T-helper 9 cell (primary cell): ENCODE results near the gene LYPD6.
"Not testable (repeated sequence)": the region's sequence is repeated elsewhere in the genome, so short reads cannot be mapped to it uniquely, and the experiment has no call there.

ENCODE experiments used
- DNase-seq: peaks from one replicate; pipeline ENCODE4 v3.0.0-alpha.2; 2020

LYPD6 gene

DNA sequence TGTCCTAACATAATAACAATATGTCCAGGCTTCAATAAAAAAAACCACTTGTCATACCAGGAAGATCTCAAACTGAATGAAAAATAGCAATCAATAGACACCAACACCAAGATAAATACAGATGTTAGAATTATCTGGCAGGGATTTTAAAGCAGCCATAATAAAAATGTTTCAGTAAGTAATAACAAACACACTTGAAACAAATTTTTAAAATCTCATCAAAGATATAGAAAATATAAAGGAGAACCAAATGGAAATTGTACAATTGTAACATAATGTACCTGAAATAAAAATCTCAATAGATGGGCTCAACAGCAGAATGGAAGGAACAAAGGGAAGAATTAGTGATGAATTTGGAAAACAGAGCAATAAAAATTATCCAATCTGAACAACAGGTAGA lies 128.1 kb downstream of the LYPD6 start:
- no peak for DNase-seq

DNA sequence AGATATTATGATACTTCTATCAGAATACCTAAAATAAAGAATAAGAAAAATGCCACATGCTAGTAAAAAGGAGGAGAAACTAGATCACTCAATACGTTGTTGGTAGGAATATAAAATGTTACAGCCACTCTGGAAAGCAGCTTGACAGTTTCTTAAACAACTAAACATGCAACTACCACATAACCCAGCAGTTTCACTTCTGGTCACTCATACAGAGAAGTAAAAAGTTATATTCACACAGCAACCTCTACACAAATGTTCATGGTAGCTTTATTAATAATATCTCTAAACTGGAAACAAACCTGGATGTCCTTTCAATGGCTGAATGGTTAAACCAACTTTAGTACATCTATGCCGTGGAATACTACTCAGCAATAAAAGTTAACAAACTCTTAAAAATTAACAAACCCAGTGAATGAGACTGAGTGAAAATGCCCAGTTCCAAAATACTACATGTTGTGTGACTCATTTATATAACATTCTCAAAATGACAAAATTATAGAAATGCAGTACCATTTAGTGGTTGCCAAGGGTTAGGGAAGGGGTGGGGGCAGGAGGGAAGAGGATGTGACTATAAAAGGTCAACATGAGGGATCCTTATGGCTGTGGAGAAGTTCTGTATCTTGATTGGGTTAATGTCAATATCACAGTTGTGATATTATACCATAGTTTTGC lies 133.1 kb downstream of the LYPD6 start:
- DNase-seq, result no peak

DNA sequence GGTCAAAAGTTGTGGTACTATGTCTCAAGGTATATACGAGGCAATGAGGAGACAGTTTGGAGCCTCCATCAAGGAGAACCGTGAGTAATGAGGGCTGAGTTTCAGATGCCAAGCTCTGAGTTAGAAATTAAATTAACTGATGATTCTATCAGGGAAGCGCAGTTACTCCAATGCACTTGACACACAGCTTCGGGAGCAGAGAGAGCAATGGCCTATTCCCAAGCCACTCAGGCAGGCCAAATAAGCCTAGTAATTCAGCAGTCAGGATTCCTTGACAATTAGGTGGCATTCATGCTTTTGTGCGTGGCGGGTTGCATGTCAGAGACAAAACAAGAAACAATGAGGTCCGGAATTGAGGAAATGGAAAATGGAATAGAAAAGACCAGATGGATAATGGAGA lies 134.0 kb downstream of the LYPD6 start:
- DNase-seq, result no peak

DNA sequence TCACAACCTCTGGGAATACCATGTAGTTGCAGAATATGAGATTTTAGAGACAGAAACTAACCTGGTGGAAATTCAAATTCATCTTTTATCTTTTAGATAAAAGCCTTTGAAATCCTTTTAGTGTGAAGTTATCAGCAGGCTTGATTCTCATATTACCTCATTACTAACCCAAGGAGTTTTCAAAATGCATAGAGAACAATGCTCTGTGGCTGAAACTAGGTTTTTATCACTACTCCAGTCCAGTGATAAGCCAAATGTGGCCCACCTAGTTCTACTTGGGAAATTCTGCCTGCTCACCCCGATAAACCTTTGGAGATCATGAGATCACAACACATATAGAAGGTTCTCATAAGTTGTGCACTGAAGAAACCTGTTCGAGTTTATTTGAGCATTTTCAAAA lies 135.5 kb downstream of the LYPD6 start:
- DNase-seq, result no peak

DNA sequence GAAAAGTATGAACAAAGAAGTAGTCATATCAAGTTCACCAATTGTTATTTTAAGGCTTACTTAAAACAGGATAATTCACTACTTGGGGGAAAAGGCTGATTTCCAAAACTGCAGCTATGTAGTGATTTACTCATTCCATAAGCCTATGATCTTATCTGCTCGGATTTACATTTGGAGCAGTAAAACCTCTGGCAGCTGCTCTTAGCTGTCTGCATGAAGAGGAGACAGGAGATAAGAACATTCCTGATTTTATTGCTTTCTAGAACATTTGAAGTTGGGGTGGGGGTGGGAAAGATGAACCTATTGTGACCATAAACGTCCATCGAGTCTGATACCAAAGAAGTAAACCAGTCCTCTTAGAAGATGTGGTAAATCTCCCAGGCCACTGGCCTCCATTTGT lies 136.2 kb downstream of the LYPD6 start:
- no peak for DNase-seq

DNA sequence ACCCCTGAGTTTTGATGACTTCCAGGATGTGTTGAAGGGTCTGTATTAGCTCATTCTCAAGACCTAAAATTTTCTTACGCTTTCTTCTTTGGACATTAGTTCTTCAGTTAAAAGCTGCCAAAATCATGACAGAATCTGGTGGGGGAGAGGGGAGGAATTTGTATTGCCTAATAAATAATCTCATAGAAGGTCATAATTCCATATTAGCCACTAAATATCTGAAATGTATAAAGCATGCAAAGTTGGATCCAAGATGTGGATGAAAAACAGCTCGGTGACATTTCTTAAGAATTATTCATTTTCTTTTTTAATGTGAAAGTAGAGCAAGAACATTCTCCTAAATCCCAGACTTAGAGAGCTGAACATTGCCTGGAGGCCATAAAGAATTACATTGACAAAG lies 137.0 kb downstream of the LYPD6 start:
- DNase-seq, result no peak

DNA sequence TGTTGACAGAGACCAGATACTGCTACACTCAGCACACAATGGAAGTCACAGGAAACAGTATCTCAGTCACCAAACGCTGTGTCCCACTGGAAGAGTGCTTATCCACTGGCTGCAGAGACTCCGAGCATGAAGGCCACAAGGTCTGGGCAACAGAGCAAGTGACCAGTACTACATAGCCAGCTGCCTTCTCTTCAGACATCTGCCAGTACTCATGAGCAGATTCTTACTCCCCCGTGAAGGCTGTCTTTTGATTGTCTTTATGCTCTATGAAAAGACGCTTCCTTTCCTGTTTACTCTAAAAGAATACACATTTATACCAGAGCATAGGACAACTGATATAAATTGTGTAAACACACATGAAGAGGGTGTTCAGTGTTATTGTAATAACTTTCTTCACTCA lies 138.2 kb downstream of the LYPD6 start:
- no peak for DNase-seq

DNA sequence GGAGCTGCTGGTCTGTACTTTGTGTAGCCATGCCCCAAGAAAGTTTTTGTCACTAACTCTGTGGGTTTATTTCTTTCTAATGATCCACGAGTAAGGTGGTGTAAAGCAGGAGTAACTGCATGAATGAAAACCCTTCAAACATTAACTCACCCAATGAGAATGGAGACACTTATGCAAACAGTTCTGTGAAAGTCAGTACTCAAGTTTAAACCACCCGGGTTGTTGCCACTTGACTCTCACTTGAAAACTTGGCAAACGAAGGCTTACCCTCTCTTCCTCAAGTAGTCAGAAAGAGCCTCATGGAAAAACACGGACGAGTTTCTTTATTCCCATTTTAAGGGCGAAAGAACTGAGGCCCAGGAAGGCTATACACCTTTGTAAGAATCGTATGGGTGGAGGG lies 139.7 kb downstream of the LYPD6 start:
- DNase-seq, result no peak

DNA sequence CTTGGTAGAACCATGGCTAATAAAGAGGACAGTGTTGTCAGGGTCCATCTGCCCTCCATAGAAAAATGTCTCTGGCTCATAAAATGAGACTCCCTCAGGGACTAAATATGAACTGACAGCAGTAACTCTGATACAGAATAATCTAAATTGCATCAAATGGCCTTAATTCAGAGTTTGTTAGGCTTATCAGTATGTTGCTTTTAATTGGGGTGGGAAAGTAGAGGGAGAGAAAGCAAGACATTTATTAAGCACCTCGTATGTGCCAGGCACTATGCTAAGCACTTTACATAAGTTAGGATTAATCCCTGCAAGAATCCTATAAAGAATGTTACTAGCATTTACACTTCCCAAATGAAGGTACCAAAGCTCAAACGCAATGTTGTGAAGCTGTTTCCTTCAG lies 142.0 kb downstream of the LYPD6 start:
- DNase-seq, result no peak

DNA sequence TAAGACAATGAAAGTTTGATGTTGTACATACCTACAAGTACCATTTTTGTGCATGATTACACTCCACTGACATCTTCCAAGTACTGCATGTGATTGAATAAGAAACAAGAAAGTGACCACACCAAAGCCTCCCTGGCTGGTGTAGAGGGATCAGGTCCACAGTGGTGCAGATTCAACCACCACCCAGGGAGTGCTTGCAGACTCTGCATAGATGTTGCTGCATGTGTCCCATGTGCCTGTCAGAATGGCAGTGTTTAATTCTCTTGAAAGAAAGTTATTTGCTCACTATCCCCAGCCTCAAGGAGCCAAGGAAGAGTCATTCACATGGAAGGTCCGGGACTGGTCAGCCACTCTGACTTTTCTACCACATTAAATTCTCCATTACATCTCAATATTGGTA lies 142.7 kb downstream of the LYPD6 start:
- DNase-seq, result no peak

DNA sequence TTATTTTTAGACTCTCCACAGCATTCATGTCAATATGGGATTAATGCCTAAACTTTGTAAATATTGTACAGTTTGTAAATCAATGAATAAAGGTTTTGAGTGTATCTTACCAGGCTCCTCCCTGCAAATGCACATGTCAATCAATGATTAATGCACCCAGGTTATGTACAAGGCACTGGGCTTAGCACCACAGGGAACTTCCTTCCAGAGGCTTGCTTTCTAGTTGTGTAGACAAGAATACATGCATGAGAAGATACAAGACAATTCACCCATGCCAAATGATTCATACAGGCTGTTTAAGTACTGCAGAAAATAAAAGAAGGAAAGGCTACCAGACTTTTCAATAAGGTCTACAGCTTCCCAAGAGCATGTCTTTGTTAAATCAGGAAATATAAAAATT lies 143.1 kb downstream of the LYPD6 start:
- no peak for DNase-seq

DNA sequence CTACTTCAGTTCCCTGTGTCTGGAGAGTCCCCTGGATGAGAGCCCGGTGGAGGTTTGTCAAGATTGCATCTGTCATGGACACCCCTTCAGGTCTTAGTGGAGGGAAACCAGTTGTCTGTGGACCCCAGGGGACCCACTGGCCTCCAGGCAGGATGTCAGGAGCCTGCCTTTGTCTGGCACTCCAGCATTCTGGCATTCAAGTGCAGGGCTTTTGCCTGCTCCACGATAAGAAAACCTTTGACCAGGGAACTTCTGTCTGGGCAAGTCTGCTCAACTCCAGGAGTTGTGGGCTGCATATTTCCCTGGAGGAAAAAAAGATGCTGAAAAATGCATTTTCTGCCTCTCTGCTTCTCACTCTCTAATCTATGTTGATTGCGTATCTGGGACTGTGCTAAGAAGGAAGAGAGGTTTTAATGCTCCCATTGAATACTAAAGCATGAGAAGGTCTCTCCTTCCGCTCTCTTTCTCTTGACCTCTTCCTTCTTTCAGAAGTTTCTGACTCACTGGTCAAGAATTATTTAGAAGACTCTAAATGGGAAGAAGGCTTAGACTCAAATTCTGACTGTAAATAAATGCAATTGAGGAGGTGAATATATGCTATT lies 152.7 kb downstream of the LYPD6 start:
- no peak for DNase-seq

DNA sequence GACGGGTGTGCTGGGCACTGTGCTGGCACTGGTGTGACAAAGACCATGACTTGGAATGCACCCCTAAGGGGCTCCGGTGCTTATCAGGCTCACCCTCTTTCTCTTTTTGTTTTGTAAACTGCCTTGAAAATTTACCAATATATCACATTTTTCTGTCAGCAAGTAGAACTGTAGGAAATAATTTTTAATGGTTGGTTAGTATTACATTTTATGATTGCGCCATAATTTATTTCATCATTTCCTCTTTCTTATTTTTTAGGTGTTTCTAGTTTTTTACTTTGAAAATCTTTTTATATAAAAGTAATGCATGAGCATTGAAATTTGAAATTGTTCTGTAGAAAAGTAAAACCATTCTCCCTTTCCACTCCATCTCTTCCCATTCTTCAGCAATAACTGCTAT lies 156.3 kb downstream of the LYPD6 start:
- DNase-seq, result no peak

DNA sequence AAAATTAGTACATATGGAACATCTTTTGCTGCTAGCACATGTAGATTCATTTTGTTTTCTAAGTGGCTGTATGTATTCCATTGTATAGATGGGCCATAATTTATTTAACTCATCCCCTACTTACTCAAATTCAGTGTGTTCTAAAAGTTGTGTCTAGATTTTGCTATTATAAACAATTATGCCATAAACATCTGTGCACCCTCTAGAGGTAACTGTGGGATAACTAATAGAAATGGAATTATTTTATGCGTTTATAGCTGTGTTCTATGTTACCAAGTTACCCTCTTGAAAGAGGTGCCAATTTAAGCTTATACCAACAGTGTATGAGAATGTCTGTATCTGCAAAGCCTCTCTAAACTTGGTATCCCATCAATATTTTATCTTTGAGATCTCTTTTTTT lies 156.8 kb downstream of the LYPD6 start:
- DNase-seq, result no peak

DNA sequence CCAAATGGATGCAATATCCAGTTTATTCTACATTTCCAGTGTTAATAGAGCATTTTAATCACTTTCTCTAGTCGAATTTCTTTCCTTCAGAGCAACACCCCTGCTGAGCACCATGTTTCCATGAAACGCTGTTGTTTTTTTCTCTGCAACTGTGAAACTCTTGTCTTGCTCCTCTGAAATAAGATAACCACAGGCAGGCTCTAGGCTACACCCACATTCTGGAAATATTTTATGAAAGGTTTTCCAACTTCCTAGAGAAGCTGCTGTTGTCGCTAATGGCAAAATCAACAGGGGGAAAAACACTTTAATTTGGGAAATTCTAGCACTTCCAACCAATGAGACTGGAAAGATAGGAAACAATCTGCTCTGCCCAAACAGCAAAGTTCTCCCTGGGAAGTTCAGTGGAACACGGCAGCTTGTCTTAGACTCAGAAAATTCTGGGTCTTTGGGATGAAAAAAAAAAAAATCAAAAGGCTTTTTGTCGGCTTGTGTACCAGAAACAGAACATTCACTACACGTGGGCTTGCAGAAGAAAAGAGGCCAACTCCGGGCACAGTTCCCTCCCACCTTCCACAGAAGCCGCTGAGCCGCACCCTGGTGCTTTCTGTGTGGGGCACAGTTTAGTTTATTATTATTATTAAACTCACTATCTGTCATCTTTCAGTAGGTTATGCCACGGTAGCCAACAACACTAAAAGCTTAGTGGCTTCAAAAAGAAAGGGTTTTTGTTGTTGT lies 158.5 kb downstream of the LYPD6 start:
- no peak for DNase-seq

DNA sequence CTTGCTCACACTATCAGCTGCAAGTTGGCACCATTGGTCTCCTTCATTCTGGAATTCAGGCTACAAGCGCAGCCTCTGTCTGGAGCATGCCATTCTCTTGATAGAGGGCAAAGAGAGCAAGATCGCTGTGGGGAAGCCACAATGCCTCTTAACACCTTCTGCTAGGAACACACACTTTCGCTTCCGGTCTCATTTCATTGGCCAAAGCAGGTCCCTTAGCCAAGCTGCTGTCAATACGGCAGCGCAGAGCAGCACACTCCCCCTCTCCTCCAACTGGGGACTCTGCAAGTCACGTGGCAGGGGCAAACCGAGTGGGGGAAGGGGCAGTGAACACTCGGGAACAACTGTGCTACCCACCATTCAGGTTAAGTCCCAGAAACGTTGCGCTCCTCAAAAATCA lies 159.1 kb downstream of the LYPD6 start:
- DNase-seq, result no peak

DNA sequence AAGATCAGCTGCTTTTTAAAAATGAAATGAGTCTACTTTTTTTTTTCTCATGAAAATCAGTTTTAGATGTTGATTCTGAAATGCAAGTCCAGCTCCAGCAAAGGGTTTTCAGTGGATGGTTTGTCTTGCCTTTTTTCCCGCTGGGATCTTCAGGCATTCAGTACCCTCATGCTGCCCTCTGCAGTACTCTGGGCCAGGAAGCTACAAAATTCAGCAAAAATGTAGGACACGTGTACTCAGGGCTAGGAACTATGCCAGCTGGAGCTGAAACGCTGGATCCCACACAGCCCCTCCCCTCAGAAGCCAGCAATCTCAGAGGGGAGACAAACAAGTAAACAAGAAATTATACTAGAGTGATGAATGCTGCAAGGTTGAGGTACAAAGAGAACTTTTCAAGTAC lies 159.9 kb downstream of the LYPD6 start:
- DNase-seq, result no peak

DNA sequence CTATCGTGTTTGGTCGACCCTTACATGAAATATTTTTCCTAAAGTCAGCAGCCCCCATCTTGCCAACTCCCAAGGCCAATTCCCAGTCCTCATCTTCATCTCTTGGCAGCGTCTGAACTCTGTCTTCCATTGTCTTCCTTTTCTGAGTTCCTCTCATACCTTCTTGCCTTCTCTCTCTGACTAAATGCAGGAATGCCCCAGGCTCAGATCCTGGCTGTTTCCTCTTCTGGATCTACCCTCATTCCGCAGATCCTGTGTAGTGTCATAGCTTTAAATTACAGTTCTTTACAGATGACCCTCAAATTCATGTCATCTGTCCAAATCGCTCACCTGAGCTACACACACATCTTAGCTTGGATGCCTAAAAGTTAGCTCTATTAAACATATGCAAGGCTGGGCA lies 162.5 kb downstream of the LYPD6 start:
- no peak for DNase-seq

DNA sequence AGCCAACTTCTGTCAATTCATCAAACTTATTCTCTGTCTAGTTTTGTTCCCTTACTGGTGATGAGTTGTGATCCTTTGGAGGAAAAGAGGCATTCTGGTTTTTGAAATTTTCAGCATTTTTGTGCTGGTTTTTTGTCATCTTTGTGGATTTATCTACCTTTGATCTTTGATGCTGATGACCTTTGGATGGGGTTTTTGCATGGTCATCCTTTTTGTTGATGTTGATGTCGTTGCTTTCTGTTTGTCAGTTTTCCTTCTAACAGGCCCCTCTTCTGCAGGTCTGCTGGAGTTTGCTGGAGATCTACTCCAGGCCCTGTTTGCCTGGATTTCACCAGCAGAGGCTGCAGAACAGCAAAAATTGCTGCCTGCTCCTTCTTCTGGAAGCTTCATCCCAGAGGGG lies 168.8 kb downstream of the LYPD6 start:
- DNase-seq, result not testable (repeated sequence)

DNA sequence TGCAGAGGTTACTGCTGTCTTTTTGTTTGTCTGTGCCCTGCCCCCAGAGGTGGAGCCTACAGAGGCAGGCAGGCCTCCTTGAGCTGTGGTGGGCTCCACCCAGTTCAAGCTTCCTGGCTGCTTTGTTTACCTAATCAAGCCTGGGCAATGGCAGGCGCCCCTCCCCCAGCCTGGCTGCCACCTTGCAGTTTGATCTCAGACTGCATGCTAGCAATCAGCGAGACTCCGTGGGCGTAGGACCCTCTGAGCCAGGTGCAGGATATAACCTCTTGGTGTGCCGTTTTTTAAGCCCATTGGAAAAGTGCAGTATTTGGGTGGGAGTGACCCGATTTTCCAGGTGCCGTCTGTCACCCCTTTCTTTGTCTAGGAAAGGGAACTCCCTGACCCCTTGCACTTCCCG lies 176.4 kb downstream of the LYPD6 start:
- DNase-seq, result not testable (repeated sequence)

DNA sequence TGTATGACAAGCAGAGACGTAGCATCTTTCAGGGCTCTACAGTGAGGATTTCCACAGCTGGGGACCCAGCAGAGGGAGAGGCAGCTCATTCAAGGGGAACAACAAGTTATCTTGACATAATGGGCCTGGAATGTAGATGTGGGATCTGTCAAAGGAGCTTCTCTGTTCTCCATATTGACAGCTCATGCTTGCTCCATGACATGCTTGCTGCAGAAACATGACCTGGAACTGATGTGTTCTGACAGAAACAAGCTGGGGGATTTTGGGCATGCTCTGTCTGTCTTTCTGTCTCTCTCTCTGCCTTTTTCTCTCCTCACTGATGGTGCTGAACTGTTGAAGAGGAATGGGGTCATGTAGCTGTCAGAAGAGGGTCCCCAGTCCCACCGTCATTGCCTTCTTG lies 177.6 kb downstream of the LYPD6 start:
- DNase-seq, result no peak

DNA sequence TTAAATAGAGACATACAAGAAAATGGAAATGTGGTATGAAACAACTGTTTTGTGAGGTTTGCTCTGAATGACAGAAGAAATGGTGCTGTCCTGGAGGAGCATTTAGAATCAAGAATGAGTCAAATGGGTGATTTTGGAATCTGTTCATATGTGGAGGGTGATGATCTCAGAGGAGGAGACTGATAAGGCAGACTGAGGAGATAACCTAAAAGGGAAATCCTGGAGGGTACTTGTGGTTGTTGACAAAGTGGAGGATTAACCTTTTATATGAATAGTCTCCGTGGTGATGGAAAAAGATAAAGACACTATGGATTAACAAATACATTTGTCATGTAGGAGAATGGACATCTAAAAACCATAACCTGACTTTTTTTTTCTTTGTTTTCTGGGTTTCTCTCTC lies 183.1 kb downstream of the LYPD6 start:
- no peak for DNase-seq
